Measurements from ENCODE around the gene PLCB2.

The PLCB2 gene

GRCh38 chr15:40339621-40339945 lies 31.8 kb upstream of the PLCB2 start:
- 0 out of 2 replicates have a peak, but pooled peaks have one; percentile 1 for TF ChIP-seq CTCF (IDR thresholded peaks at IDR 0.05; ENCODE audit: low read depth, low read length)
- DNase-seq (ENCODE audit: extremely low read depth, low read depth), result no peak

- TF ChIP-seq CTCF (IDR thresholded peaks at IDR 0.05; ENCODE audit: low read depth, low read length), result no peak
- DNase-seq (ENCODE audit: extremely low read depth, low read depth), result no peak
These were observed 31.3 kb upstream of the PLCB2 start for GRCh38 chr15:40338921-40339620.

- TF ChIP-seq CTCF (IDR thresholded peaks at IDR 0.05; ENCODE audit: low read depth, low read length), result peak; percentile 48
- no peak for DNase-seq (ENCODE audit: extremely low read depth, low read depth)
These were observed 30.4 kb upstream of the PLCB2 start for GRCh38 chr15:40338041-40338657.

GRCh38 chr15:40337597-40337996 lies 29.9 kb upstream of the PLCB2 start:
- DNase-seq (ENCODE audit: extremely low read depth, low read depth), result no peak

GRCh38 chr15:40336744-40337122 lies 29.0 kb upstream of the PLCB2 start:
- no peak for DNase-seq (ENCODE audit: extremely low read depth, low read depth)
- TF ChIP-seq CTCF (IDR thresholded peaks at IDR 0.05; ENCODE audit: low read depth, low read length), result no peak

More at GRCh38 chr15:40337597-40337996, 29.9 kb upstream of the PLCB2 start:
- no peak for TF ChIP-seq CTCF (IDR thresholded peaks at IDR 0.05; ENCODE audit: low read depth, low read length)

GRCh38 chr15:40335938-40336743 lies 28.4 kb upstream of the PLCB2 start:
- DNase-seq (ENCODE audit: extremely low read depth, low read depth), result no peak
- no peak for TF ChIP-seq CTCF (IDR thresholded peaks at IDR 0.05; ENCODE audit: low read depth, low read length)
